HPDE6-E6E7 (cell line): ENCODE data around the gene TDP2.
"Not testable (repeated sequence)": the region's sequence is repeated elsewhere in the genome, so short reads cannot be mapped to it uniquely, and the experiment has no call there.

Experiments
- DNase-seq: peaks from one replicate; pipeline ENCODE4 v3.0.0; 2011; ENCODE audit warnings: missing footprints; ENCODE audit errors: extremely low spot score

Gene TDP2

DNA sequence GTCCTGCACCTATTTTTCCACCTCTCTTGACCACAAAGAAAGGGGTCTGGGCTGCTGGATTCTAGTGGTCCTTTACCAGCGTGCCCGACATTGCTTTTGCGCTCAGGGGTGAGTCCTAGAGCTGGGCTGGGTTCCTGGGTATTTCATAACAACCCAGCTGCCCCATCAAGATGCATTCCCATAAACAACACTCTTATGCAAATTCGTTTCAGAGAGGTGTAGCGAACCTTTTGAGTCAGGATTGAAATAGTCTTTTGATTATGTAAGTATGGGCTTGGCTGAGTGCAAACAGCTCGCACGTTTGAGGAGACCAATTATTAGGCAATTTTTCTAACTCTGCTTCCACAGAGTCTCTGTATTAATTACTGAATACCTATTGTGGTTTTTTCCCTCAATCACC, 13.9 kb upstream of the TDP2 start:
- DNase-seq: no peak

DNA sequence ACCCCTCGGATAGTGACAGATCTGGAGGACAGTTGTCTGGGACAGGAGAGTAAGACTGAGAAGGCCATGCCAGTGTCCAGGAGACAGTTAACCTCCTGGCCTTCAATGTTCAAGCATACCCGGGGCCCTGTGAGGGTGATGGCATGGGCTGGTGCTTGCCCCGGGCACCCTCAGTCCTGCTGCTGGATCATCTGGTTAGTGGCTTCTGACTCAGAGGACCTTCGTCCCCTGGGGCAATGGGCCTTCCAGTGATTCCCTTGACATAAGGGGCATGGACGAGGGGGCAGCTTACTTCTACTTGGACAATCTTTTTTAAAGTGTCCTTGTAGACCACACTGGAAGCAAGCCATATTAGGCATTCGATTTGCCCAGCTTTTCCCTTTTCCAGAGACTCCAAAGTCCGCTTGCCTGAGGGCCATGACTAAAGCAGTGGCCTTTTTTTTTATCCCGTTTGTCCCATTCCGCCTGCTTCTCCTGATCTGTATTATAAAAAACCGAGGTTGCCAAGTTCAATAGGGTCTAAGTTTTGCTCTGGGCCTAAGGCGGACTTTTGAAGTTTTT, 12.2 kb upstream of the TDP2 start:
- DNase-seq: not testable (repeated sequence)

DNA sequence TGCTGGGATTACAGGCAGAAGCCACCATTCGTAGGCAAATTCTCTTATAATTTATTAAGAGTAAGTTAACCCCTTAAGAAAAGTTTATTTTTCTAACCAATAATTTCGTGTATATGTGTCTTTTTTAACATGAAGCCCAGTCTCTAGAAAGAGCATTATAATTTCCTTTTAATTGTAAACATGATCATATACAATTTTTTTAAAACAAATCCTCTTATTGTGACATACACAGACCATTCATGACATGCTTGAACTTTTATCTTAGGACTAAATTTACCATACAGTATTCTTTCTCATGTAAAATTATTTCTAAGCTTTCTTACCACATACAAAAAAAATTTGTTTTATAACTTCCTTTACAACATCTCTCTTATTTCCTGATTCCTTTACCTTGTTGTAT, 6.9 kb upstream of the TDP2 start:
- DNase-seq: no peak

DNA sequence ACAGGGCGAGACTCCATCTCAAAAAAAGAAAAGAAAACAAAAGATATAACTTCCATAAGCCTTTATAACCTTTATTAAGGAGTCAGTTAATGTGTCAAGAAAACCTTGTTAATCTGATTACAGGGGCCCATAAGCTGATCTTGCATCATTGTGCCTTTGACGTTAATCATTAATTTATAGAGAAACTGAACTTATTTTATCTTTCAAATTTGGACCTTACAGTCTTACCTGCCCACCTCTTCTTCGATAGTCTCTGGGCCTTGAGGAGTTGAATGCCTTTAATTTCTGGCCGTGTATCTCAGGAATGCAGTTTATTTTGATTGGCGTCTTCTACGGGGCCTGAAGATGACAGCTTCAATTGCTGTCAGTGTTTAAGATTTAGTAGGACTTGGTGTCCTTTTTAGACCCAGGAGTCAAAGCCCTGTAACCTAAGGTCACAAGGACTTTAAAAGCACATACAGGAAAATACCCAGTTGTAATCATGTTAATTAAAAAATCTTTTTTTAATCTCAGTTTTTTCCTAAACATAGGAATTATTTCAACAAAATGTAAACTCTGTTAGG, 6.0 kb upstream of the TDP2 start:
- no peak for DNase-seq

DNA sequence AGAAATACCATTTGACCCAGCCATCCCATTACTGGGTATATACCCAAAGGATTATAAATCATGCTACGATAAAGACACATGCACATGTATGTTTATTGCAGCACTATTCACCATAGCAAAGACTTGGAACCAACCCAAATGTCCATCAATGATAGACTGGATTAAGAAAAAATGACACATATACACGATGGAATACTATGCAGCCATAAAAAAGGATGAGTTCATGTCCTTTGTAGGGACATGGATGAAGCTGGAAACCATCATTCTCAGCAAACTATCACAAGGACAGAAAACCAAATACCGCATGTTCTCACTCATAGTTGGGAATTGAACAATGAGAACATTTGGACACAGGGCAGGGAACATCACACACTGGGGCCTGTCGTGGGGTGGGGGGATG, 4.4 kb upstream of the TDP2 start:
- DNase-seq: not testable (repeated sequence)

DNA sequence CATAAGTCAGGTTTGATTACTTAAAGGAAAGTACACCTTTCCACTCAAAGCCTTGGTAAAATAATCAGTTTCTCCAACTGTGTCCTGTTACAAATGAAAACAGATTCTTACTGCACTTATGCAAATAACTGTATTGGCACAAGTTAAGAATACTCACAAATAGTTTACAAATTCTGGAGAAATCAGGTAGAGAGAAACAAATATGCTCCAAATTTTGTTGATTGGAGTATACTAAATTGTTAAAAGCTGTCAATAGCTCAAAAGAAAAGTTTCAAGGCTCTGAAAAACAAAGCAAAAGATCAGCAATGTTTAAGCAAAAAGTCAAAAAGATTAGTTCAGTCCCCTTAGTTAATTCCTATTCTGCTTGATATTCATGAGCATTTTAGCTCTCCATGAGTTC, 3.8 kb upstream of the TDP2 start:
- not testable (repeated sequence) for DNase-seq

DNA sequence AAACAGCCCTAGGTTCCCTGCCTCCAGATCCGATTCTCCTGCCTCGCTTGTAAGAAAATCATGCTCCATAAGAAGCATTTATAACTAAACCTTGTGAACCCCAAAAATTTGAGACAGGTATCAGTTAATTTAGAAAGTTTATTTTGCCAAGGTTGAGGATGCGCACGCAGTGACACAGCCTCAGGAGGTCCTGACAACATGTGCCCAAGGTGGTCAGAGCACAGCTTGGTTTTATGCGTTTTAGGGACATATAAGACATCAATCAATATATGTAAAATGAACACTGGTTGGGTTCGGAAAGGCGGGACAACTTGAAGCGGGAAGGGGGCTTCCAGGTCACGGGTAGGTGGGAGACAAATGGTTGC, 2.3 kb upstream of the TDP2 start:
- no peak for DNase-seq

DNA sequence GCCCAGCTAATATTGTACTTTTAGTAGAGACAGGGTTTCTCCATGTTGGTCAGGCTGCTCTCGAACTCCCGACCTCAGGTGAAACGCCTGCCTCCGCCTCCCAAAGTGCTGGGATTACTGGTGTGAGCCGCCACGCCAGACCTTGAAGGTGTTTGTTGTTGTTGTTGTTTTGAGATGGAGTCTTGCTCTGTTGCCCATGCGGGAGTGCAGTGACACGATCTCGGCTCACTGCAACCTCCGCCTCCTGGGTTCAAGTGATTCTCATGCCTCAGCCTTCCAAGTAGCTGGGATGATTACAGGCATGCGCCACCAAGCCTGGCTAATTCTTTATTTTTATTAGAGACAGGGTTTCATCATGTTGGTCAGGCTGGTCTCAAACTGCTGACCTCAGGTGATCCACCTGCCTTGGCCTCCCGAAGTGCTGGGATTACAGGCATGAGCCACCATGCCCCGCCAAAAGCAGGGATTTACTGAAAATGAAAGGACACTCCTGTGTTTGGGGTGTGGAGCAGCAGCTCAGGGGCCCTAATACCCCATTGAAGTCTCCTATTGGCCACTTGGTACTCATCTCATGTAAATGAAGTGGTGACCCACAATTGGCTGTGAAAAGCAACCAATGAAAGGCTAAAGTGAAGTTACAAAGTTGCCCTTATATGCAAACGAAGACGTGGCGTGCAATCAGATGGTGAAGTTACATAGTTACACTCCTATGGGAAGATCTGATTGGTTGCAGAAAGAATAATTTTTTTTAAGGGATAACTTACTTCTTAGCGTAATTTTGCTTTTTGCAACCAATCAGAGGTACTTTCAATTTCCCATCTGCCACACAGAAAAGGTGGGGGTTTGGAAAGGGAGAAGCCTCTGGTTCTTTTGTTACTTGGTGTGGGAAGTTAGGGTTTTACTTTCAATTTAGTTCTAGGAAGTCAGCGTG, 1.6 kb upstream of the TDP2 start:
- DNase-seq: not testable (repeated sequence)

DNA sequence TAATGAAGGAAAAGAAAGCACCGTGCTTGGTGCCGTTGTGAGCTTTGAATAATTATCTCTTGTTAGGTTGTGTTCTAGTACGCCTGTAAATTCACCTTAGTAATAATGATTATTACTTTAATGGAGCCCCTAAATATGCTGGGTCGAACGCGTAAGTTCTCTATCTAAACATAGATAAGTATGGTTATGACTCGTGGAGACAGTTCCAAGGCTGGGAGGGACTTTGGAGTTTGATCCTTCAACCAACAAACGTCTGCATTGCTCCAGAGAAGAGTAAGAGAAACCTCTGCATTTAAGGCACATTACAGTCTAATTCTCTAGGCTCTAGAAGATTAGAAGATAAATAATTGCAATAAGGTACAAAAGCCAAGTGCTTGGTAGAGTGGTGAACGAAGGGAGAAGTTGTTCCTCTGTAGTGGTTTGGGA, 692 bp upstream of the TDP2 start:
- peak; percentile 22 for DNase-seq

DNA sequence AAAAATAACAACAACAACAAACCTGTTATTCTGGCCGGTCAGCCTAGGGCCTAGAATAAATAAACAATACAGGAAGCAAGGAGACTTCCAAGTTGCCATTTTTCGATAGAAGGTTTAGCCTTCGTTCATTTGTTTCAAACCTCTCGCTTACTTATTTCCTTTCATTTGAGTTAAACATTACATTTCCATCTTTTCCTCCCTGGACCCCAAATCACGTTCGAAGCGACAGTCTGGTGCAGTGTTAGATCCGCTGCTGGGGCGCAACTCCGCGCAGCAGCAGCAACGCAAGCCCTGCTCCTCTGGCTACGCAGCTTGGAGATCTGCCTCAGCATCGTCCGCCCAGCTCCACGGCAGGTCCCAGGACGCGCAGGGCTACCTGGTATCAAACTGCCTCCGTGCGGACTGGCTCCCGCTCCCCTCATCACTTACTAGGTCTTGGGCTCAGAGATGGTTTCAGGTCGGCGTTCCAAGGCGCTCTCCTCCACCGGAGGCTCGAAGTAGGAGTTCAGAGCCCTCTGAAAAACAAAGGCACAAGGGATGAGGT, 530 bp downstream of the TDP2 start:
- peak; percentile 47 for DNase-seq

DNA sequence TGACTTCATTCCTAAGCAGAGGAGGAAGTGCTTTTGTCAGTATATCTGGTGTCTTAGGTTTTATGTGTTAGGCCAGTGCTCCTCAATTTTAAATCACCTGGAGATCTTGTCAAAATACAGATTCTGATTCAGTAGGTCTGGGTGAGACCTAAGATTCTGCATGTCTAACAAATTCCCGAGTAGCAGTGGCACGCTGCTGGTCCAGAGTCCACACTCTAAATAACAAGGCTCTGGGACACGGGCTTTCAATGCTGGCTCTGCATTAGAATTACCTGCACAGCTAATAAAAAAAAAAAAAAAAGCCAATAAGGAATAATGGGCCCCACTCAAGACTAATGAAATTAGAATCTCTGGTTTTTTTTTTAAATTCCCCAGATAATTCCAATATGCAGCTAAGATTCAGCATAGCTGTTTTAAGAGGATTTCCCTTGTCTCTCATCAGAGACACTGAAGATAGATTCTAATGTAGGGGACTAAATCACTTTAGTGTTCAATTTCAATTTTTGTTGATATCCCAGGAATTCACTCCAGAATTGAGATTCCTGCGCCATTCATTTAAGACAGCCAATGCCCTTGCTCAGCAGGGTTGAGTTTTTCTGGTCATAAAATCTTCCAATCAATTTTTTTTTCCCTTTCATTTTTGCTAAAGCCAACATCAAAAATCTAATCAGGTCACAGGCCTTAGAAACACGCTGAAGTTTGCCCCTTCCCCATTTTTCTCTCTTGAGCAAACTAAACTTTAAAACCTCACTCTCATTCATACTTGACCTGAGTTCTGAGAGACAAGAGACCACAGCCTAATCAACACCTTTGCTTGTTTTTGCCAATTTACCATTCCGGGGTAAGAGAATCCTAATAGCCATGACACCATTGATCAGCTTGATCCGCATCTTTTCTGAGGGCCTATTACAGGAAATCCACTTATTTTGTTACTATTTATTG, 2.4 kb downstream of the TDP2 start:
- DNase-seq: no peak

DNA sequence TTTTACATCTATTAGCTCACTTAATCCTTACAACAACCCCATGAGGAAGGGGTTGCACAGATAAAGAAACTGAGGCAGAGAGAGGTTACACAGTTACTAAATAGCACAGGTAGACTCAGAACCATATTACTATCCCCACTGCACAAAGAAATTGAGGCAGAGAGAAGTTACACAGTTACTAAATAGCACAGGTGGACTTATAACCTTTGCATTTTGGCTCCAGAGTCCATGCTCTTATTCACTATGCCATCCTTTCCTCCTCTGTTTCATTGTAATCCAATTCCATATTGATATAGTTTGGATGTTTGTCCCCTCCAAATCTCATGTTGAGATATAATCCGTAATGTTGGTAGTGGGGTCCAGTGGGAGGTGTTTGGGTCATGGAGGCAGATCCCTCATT, 3.5 kb downstream of the TDP2 start:
- DNase-seq: no peak

DNA sequence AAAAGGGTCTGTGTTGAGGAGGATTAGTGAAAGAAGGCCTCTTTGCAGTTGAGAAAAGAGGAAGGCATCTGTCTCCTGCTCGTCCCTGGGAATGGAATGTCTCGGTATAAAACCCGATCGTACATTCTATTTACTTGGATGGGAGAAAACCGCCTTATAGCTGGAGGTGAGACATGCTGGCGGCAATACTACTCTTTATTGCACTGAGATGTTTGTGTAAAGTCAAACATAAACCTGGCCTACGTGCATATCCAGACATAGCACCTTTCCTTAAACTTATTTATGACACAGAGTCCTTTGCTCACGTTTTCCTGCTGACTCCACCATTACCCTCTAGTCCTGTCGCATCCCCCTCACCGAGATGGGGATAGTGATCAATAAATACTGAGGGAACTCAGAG, 4.5 kb downstream of the TDP2 start:
- DNase-seq: no peak

DNA sequence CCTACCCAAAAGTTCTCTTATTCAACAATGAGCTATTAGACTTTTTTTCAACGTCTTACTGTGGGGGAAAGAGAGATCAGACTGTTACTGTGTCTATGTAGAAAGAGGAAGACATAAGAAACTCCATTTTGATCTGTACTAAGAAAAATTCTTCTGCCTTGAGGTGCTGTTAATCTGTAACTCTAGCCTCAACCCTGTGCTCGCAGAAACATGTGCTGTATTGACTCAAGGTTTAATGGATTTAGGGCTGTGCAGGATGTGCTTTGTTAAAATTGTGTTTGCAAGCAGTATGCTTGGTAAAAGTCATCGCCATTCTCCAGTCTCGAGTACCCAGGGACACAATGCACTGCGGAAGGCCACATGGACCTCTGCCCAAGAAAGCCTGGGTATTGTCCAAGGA, 4.9 kb downstream of the TDP2 start:
- DNase-seq: not testable (repeated sequence)

DNA sequence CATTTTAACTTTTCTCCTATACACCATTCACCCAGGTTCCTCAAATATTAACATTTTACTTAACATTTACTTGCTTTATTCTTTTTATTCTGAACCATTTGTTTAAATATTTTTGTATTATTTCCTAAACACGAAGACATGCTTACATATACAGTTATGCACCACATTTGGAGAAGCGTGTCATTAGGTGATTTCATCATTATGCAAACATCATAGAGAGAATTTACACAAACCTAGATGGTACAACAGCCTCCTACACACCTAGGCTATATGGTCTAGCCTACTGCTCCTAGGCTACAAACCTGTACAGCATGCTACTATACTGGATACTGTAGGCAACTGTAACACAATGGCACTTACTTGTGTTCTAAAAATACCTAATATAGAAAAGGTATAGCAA, 6.6 kb downstream of the TDP2 start:
- no peak for DNase-seq

DNA sequence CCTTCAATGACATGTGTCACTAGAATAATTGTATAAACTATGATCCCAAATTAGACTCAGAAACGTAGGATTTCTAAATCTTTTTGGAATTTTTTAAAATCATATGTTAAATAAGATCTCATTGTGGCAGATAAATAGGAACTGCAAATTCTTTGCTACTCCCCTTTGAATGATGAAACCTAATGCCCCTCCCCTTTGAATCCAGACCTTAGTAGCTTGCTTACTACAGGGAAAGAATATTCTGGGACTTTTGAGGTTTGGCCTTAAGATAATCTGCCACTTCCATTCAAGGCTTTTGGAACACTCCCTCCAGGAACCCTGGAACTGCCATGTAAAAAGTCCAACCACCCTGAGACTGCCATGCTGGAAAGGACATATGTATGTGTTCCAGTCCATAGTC, 7.1 kb downstream of the TDP2 start:
- no peak for DNase-seq

DNA sequence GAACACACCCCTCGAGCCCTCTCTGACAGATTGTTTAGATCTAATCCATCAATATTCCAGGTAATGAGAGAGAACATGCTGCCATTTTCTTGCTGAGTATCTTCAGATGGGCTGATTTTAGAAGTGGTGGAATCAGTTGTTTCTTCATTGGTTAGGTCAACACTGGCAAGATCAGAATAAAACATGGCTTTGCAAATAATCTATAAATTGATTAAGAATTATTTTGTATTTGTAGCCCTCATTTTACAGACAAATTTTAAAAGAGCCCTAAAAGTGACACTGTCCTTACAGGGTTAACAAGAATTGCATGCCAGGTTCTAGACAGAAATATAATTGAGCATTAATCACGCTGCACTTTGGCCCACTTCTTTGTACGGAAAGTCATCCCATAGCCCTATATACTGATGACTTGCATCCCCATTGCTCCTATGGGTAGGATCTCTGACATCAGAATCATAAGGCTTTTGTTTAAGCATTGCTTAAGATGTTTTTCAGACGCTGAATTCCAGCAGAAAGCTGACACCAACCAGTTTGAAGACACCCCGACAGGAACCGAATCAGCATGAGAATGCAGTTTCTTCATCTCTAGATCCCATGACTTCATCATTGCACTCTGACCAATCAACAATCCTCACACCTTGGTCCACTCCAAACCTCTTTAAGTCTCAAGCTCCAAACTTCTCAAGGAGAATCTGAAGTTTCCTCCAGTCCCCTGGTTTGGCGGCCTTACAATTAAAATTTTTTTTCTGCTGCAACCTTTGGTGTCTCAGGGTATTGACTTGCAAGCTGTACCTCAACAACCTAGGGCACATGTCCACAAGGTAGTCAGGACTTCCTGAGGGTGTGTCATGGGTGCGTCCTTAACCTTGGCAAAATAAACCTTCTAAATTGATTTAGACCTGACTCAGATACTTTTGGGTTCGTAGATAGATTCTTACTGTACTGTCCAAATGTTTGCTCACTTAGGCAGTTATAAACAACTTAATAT, 7.8 kb downstream of the TDP2 start:
- DNase-seq: no peak

DNA sequence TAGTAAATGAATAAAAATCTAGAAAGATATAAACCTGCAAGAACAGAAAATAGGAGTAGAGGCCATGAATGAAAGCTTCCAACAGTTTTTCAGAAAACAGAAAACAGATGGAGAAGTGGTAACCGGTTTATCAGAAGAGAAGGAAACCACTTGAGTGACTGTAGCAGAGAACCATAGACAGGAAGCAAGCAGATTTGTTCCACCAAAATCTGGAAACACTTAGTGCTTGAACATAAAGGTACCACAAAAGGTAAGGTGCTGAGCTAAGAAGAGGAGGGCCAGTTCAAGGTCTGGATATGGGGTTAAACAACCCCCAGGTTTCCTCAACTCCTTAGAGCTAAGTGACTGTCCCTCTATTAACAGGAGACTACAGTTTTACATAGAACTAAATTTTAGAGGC, 11.5 kb downstream of the TDP2 start:
- DNase-seq: no peak

DNA sequence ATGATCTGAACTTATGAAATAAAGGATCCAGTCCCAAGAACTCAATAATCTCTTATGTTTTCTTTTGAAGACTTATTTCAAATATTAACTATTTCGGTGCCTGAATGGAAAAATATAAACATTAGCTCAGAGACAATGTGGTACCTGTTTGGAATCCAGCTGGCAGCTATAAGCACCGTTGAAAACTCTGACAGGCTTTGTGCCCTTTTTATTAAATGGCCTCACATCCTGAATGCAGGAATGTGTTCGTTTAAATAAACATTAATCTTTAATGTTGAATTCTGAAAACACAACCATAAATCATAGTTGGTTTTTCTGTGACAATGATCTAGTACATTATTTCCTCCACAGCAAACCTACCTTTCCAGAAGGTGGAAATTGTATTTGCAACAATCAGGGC, 16.3 kb downstream of the TDP2 start:
- no peak for DNase-seq

DNA sequence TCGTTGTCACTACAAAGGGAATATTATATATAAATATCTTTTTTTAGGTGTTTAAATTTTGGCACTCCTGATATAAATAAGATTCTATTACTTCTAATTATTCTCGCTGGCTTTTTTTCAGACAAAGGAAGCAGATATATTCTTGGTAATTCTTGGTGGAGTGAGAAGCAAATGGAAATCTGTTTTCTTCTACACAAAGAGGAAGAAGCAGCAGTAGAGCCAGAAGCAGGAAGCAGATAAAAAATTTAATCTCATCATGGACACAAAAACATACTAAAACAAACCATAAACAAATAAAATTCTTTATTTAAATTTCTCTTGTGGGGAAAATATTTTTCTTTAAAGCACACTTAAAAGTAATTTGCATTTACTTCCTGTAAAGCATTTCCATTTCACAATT, 17.0 kb downstream of the TDP2 start:
- no peak for DNase-seq

DNA sequence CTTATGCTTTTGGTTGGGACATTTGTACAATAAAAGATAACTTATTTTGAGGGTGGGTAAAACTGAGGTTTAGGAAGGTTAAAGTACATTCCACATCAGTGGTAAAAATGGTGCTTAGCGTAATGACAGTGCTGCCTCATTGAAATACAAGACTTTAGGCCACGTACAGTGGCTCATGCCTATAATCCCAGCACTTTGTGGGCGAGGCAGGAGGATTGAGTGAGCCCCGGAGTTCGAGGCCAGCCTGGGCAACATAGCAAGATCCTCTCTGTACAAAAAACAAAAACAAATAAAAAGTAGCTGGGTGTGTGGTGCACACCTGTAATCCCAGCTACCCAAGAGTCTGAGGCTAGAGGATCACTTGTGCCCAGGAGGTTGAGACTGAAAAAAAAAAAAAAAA, 18.4 kb downstream of the TDP2 start:
- DNase-seq: no peak
